MM.1S (cell line): Measurements from ENCODE around the gene GPD1.

Experiments
- DNase-seq: peaks from one replicate; pipeline ENCODE4 v3.0.0-alpha.2; 2015
- H2AFZ ChIP-seq: fragments of 300-600 bp; sonication (generic); 2 replicates; pipeline ENCODE4 v1.6.0; 2016; ENCODE audit warnings: antibody characterized with exemption, low read length
- H3F3A ChIP-seq: fragments of 300-600 bp; sonication (generic); 2 replicates; pipeline ENCODE4 v1.6.1; 2016; ENCODE audit warnings: mild to moderate bottlenecking, antibody characterized with exemption, low read length, moderate library complexity, mixed read lengths; ENCODE audit not compliant: insufficient read depth
- H3K27ac ChIP-seq: fragments of 300-600 bp; sonication (generic); 2 replicates; pipeline ENCODE4 v1.5.1; 2016; ENCODE audit warnings: mild to moderate bottlenecking, low read length
- H3K27me3 ChIP-seq: fragments of 300-600 bp; sonication (generic); replicated peaks from 2 replicates; pipeline ENCODE4 v1.6.0; 2016; ENCODE audit warnings: low read length; ENCODE audit not compliant: insufficient read depth
- H3K36me3 ChIP-seq: fragments of 300-600 bp; sonication (generic); replicated peaks from 2 replicates; pipeline ENCODE4 v1.6.1; 2016; ENCODE audit warnings: mild to moderate bottlenecking, low read length, mixed read lengths; ENCODE audit not compliant: insufficient read depth
- H3K4me1 ChIP-seq: fragments of 300-600 bp; sonication (generic); 2 replicates; pipeline ENCODE4 v1.6.1; 2016; ENCODE audit warnings: low read length, mixed read lengths
- H3K4me2 ChIP-seq: fragments of 300-600 bp; sonication (generic); 2 replicates; pipeline ENCODE4 v1.6.0; 2016; ENCODE audit warnings: low read depth, low read length
- H3K4me3 ChIP-seq: fragments of 300-600 bp; sonication (generic); 2 replicates; pipeline ENCODE4 v1.5.1; 2016; ENCODE audit warnings: low read length, mixed read lengths
- H3K79me2 ChIP-seq: fragments of 300-600 bp; sonication (generic); 2 replicates; pipeline ENCODE4 v1.6.1; 2016; ENCODE audit warnings: mixed run types, low read length, mixed read lengths
- H3K9ac ChIP-seq: fragments of 300-600 bp; sonication (generic); 2 replicates; pipeline ENCODE4 v1.6.1; 2016; ENCODE audit warnings: low read length, mixed read lengths
- H3K9me2 ChIP-seq: fragments of 300-600 bp; sonication (generic); replicated peaks from 2 replicates; pipeline ENCODE4 v1.6.1; 2016; ENCODE audit warnings: mild to moderate bottlenecking, low read length, mixed read lengths; ENCODE audit not compliant: insufficient read depth
- H3K9me3 ChIP-seq: fragments of 300-600 bp; sonication (generic); replicated peaks from 2 replicates; pipeline ENCODE4 v1.6.1; 2016; ENCODE audit warnings: mild to moderate bottlenecking, low read length, mixed read lengths; ENCODE audit not compliant: insufficient read depth
- H4K20me1 ChIP-seq: fragments of 300-600 bp; sonication (generic); 2 replicates; pipeline ENCODE4 v1.6.1; 2016; ENCODE audit warnings: mild to moderate bottlenecking, low read length, moderate library complexity, mixed read lengths; ENCODE audit not compliant: insufficient read depth
- CTCF ChIP-seq: fragments of 300-600 bp; sonication (generic); IDR thresholded peaks from 2 replicates; pipeline ENCODE4 v1.5.1; 2016; ENCODE audit warnings: antibody characterized with exemption, low read length, mixed read lengths
- EZH2 ChIP-seq: fragments of 300-600 bp; sonication (generic); optimal IDR thresholded peaks from 2 replicates; pipeline ENCODE3; 2017; ENCODE audit warnings: low read depth, mild to moderate bottlenecking, antibody characterized with exemption, low read length, mixed read lengths
- EZH2phosphoT487 ChIP-seq: fragments of 300-600 bp; sonication (generic); IDR thresholded peaks from 2 replicates; pipeline ENCODE4 v1.6.1; 2018; ENCODE audit warnings: antibody characterized with exemption, low read length

Gene GPD1

GRCh38 chr12:50059440-50060119 is 44.2 kb upstream of the GPD1 start:
- Histone ChIP-seq H3K79me2 (no peaks in the 10 kb centered on the region), H4K20me1 (0 out of 2 replicates have a peak, but pooled peaks cover 3% of the 10 kb centered on the region), H3K4me3 (no peak overlapping the region), H3K9ac (no peak overlapping the region), H3K36me3 (no peaks in the 10 kb centered on the region), H3K9me3 (no peaks in the 10 kb centered on the region), H3K27ac (no peak overlapping the region), H2AFZ (no peak overlapping the region), H3K9me2 (no peaks in the 10 kb centered on the region), H3F3A (no peaks in the 10 kb centered on the region), H3K27me3 (peaks cover 22% of the 10 kb centered on the region), H3K4me2 (no peak overlapping the region), H3K4me1 (peaks cover 4% of the 10 kb centered on the region; the same call in 1 of the 2 replicates)
- TF ChIP-seq CTCF, result no peak
- no peak for TF ChIP-seq EZH2phosphoT487
- TF ChIP-seq EZH2, result no peak
- DNase-seq, result no peak

GRCh38 chr12:50060120-50060468 is 43.7 kb upstream of the GPD1 start:
- H4K20me1 ChIP-seq, result 0 out of 2 replicates have a peak, but pooled peaks cover 3% of the 10 kb centered on the region
- no peak overlapping the region for H3K27ac ChIP-seq
- H3F3A ChIP-seq, result no peaks in the 10 kb centered on the region
- no peak overlapping the region for H3K4me2 ChIP-seq
- DNase-seq, result no peak
- H3K4me1 ChIP-seq, result peaks cover 4% of the 10 kb centered on the region; the same call in 1 of the 2 replicates
- no peak overlapping the region for H3K4me3 ChIP-seq
- H3K9me3 ChIP-seq, result no peaks in the 10 kb centered on the region
- H3K36me3 ChIP-seq, result no peaks in the 10 kb centered on the region
- no peaks in the 10 kb centered on the region for H3K79me2 ChIP-seq
- no peak overlapping the region for H3K9ac ChIP-seq
- H2AFZ ChIP-seq, result no peak overlapping the region
- H3K9me2 ChIP-seq, result no peaks in the 10 kb centered on the region
- TF ChIP-seq EZH2 (no peak), EZH2phosphoT487 (no peak), CTCF (no peak)
- H3K27me3 ChIP-seq, result peaks cover 22% of the 10 kb centered on the region

- Histone ChIP-seq H3K4me1 (peaks cover 4% of the 10 kb centered on the region; the same call in 1 of the 2 replicates), H3K9me2 (no peaks in the 10 kb centered on the region), H3K79me2 (no peaks in the 10 kb centered on the region), H3K36me3 (no peaks in the 10 kb centered on the region), H3K9me3 (no peaks in the 10 kb centered on the region), H3K4me2 (no peak overlapping the region), H3F3A (no peaks in the 10 kb centered on the region), H2AFZ (no peak overlapping the region), H3K4me3 (no peak overlapping the region), H3K9ac (no peak overlapping the region), H3K27ac (no peak overlapping the region), H4K20me1 (0 out of 2 replicates have a peak, but pooled peaks cover 3% of the 10 kb centered on the region), H3K27me3 (peaks cover 17% of the 10 kb centered on the region)
- no peak for DNase-seq
- TF ChIP-seq EZH2phosphoT487, result no peak
- no peak for TF ChIP-seq EZH2
- no peak for TF ChIP-seq CTCF
Observed at GRCh38 chr12:50061171-50061570, 42.6 kb upstream of the GPD1 start.
